Liver (tissue), 9 donors: ENCODE data around the gene TMEM255A. TPM values are rescaled to one million over a fixed set of nuclear protein-coding genes. Genes with fewer than 3 reads are reported as not detected.

Experiments used
- DNase-seq: peaks from one replicate; pipeline ENCODE4 v3.0.0-alpha.2; 2017; ENCODE audit warnings: low spot score
- H3K27ac ChIP-seq, 2 donors: one replicate each; pipeline ENCODE4 v1.7.0; 2013; ENCODE audit warnings: inconsistent platforms in 2 of 2, low read length in 2 of 2, control low read depth in 1 of 2, low read depth in 1 of 2, mild to moderate bottlenecking in 1 of 2
- H3K27me3 ChIP-seq, 4 donors: one replicate each; pipeline versions ENCODE4 v1.6.1 to v1.7.0; 2013; ENCODE audit warnings: low read length in 3 of 4, inconsistent platforms in 1 of 4, mild to moderate bottlenecking in 1 of 4, moderate library complexity in 1 of 4; ENCODE audit not compliant: control insufficient read depth in 4 of 4, insufficient read depth in 4 of 4
- H3K36me3 ChIP-seq, 4 donors: one replicate each; pipeline versions ENCODE4 v1.6.1 to v1.7.0; 2013; ENCODE audit warnings: low read length in 3 of 4, mild to moderate bottlenecking in 3 of 4, low read depth in 1 of 4, moderate library complexity in 1 of 4; ENCODE audit not compliant: control insufficient read depth in 4 of 4, insufficient read depth in 3 of 4
- H3K4me1 ChIP-seq, 4 donors: one replicate each; pipeline versions ENCODE4 v1.6.1 to v1.7.0; 2013; ENCODE audit warnings: low read length in 3 of 4, mild to moderate bottlenecking in 3 of 4, moderate library complexity in 1 of 4; ENCODE audit not compliant: control insufficient read depth in 4 of 4, insufficient read depth in 4 of 4
- H3K4me3 ChIP-seq, 3 donors: one replicate each; pipeline versions ENCODE4 v1.6.1 to v1.7.0; 2013; ENCODE audit warnings: low read length in 3 of 3, control low read depth in 1 of 3, low read depth in 1 of 3, mild to moderate bottlenecking in 1 of 3
- H3K9ac ChIP-seq, 2 donors: one replicate each; pipeline ENCODE4 v1.7.0; 2013; ENCODE audit warnings: low read length in 2 of 2, mild to moderate bottlenecking in 2 of 2, moderate library complexity in 2 of 2, control low read depth in 1 of 2, low read depth in 1 of 2
- H3K9me3 ChIP-seq, 4 donors: one replicate each; pipeline versions ENCODE4 v1.6.1 to v1.7.0; 2013; ENCODE audit warnings: low read length in 3 of 4; ENCODE audit not compliant: control insufficient read depth in 4 of 4
- ATF3 ChIP-seq: IDR thresholded peaks from 2 replicates; pipeline ENCODE4 v1.6.1; 2016; ENCODE audit warnings: antibody characterized with exemption
- EGR1 ChIP-seq, 2 donors: IDR thresholded peaks; 2 replicates each; pipeline ENCODE4 v1.6.1; 2016 to 2018; ENCODE audit warnings: antibody characterized with exemption in 2 of 2, low read depth in 2 of 2
- FOXA1 ChIP-seq: IDR thresholded peaks from 2 replicates; pipeline ENCODE4 v1.6.1; 2016; ENCODE audit warnings: antibody characterized with exemption
- FOXA2 ChIP-seq: IDR thresholded peaks from 2 replicates; pipeline ENCODE4 v1.6.1; 2016; ENCODE audit warnings: antibody characterized with exemption
- GABPA ChIP-seq, 2 donors: IDR thresholded peaks in 1 of 2; conservative IDR thresholded peaks in 1 of 2; 2 replicates each; pipeline ENCODE4 v1.6.1; 2016; ENCODE audit warnings: antibody characterized with exemption in 2 of 2, mild to moderate bottlenecking in 1 of 2, moderate library complexity in 1 of 2
- HNF4A ChIP-seq, 2 donors: conservative IDR thresholded peaks; 2 replicates each; pipeline ENCODE4 v1.6.1; 2016; ENCODE audit warnings: antibody characterized with exemption in 2 of 2, mild to moderate bottlenecking in 2 of 2
- HNF4G ChIP-seq: IDR thresholded peaks from 2 replicates; pipeline ENCODE4 v1.6.1; 2016; ENCODE audit warnings: antibody characterized with exemption
- JUND ChIP-seq, 2 donors: IDR thresholded peaks; 2 replicates each; pipeline ENCODE4 v1.6.1; 2016; ENCODE audit warnings: antibody characterized with exemption in 2 of 2
- NR2F2 ChIP-seq: IDR thresholded peaks from 2 replicates; pipeline ENCODE4 v1.6.1; 2016; ENCODE audit warnings: antibody characterized with exemption
- RAD21 ChIP-seq, 2 donors: IDR thresholded peaks; 2 replicates each; pipeline ENCODE4 v1.6.1; 2016; ENCODE audit warnings: antibody characterized with exemption in 2 of 2, mild to moderate bottlenecking in 2 of 2
- RXRA ChIP-seq, 2 donors: IDR thresholded peaks; 2 replicates each; pipeline ENCODE4 v1.6.1; 2017 to 2018; ENCODE audit warnings: antibody characterized with exemption in 2 of 2, mild to moderate bottlenecking in 1 of 2
- SP1 ChIP-seq: IDR thresholded peaks from 2 replicates; pipeline ENCODE4 v1.6.1; 2018; ENCODE audit warnings: antibody characterized with exemption, mild to moderate bottlenecking
- TAF1 ChIP-seq: conservative IDR thresholded peaks from 2 replicates; pipeline ENCODE4 v1.6.1; 2016; ENCODE audit warnings: antibody characterized with exemption, mild to moderate bottlenecking
- YY1 ChIP-seq: IDR thresholded peaks from 2 replicates; pipeline ENCODE4 v1.6.1; 2016; ENCODE audit warnings: antibody characterized with exemption, mild to moderate bottlenecking
- WGBS: extraction: QIAGEN DNeasy Blood & Tissue Kit; methylation state at CpG from one replicate; pipeline ENCODE4 v1.1.7; 2013; 5-methylcytosine and 5-hydroxymethylcytosine counted together
- polyA plus RNA-seq, 2 donors: library from polyadenylated mRNA; stranded (reverse) in 1 of 2; unstranded in 1 of 2; fragments of 200-250 nt in 1 of 2; fragments of >200 nt in 1 of 2; fragmentation: Nextera tagmentation in 1 of 2; extraction: Ambion mirVana in 1 of 2; gene quantifications; one replicate each; pipeline versions ENCODE4 v1.2.1 to v1.2.3, GENCODE V29; 2013 to 2015
- total RNA-seq, 2 donors: library from RNA; depleted of rRNA; stranded (reverse); fragments of >200 nt; gene quantifications; one replicate each; pipeline ENCODE4 v1.2.3, GENCODE V29; 2014
- TF ChIP-seq, protein P1 (sequence below): IDR thresholded peaks from 2 replicates; pipeline ENCODE4 v1.6.1; 2016; ENCODE audit warnings: antibody characterized with exemption
- TF ChIP-seq, protein P2 (sequence below): IDR thresholded peaks from 2 replicates; pipeline ENCODE4 v1.6.1; 2016; ENCODE audit warnings: antibody characterized with exemption
- TF ChIP-seq, protein P3 (sequence below): fragments of 150-350 bp; IDR thresholded peaks from 2 replicates; pipeline ENCODE4 v1.5.1; 2017; ENCODE audit warnings: improper control_type of control experiment, low read depth, low read length; ENCODE audit not compliant: missing input control
- donor health status: healthy.
- donor health status: healthy.
- donor health status: healthy.
- donor health status: healthy.
- donor health status: healthy.

TMEM255A gene
- total and polyA plus RNA-seq, 4 donors = 0.08 TPM; not detected in 3

GRCh38 chrX:120274958-120275357 is 36.3 kb downstream of the TMEM255A start:
- H3K9ac ChIP-seq = no peak overlapping the region
- H3K27ac ChIP-seq = no peak overlapping the region
- no peaks in the 10 kb centered on the region for H3K9me3 ChIP-seq
- no peak for TF ChIP-seq FOXA1
- TF ChIP-seq YY1 = no peak
- WGBS = 83% methylated on average over 2 of the region's 2 CpGs
- no peaks in the 10 kb centered on the region for H3K36me3 ChIP-seq
- DNase-seq = no peak
- no peak overlapping the region for H3K4me3 ChIP-seq
- no peaks in the 10 kb centered on the region for H3K27me3 ChIP-seq
- peaks cover 4 to 8% (median 6%) of the 10 kb centered on the region in 4 donors for H3K4me1 ChIP-seq

- H3K27ac ChIP-seq = no peak overlapping the region
- no peaks in the 10 kb centered on the region for H3K27me3 ChIP-seq
- no peaks in the 10 kb centered on the region for H3K9me3 ChIP-seq
- no peak for DNase-seq
- no peak overlapping the region for H3K9ac ChIP-seq
- H3K36me3 ChIP-seq = no peaks in the 10 kb centered on the region
- TF ChIP-seq GABPA (IDR thresholded peaks at IDR 0.05 in 1 of 2, conservative IDR thresholded peaks at IDR 0.05 in 1 of 2) (no peak), FOXA1 (no peak), FOXA2 (no peak), RAD21 (IDR thresholded peaks at IDR 0.05) (no peak), TAF1 (no peak), ATF3 (no peak)
- TF ChIP-seq, protein P1, sequence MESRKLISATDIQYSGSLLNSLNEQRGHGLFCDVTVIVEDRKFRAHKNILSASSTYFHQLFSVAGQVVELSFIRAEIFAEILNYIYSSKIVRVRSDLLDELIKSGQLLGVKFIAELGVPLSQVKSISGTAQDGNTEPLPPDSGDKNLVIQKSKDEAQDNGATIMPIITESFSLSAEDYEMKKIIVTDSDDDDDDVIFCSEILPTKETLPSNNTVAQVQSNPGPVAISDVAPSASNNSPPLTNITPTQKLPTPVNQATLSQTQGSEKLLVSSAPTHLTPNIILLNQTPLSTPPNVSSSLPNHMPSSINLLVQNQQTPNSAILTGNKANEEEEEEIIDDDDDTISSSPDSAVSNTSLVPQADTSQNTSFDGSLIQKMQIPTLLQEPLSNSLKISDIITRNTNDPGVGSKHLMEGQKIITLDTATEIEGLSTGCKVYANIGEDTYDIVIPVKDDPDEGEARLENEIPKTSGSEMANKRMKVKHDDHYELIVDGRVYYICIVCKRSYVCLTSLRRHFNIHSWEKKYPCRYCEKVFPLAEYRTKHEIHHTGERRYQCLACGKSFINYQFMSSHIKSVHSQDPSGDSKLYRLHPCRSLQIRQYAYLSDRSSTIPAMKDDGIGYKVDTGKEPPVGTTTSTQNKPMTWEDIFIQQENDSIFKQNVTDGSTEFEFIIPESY = no peak
- TF ChIP-seq, protein P2, sequence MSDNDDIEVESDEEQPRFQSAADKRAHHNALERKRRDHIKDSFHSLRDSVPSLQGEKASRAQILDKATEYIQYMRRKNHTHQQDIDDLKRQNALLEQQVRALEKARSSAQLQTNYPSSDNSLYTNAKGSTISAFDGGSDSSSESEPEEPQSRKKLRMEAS = no peak
- TF ChIP-seq, protein P3, sequence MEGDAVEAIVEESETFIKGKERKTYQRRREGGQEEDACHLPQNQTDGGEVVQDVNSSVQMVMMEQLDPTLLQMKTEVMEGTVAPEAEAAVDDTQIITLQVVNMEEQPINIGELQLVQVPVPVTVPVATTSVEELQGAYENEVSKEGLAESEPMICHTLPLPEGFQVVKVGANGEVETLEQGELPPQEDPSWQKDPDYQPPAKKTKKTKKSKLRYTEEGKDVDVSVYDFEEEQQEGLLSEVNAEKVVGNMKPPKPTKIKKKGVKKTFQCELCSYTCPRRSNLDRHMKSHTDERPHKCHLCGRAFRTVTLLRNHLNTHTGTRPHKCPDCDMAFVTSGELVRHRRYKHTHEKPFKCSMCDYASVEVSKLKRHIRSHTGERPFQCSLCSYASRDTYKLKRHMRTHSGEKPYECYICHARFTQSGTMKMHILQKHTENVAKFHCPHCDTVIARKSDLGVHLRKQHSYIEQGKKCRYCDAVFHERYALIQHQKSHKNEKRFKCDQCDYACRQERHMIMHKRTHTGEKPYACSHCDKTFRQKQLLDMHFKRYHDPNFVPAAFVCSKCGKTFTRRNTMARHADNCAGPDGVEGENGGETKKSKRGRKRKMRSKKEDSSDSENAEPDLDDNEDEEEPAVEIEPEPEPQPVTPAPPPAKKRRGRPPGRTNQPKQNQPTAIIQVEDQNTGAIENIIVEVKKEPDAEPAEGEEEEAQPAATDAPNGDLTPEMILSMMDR = no peak
- peaks cover 4 to 12% (median 8%) of the 10 kb centered on the region in 4 donors for H3K4me1 ChIP-seq
- H3K4me3 ChIP-seq = no peak overlapping the region
- WGBS = 53% methylated on average over 2 of the region's 2 CpGs
Observed at GRCh38 chrX:120274145-120274544, 37.1 kb downstream of the TMEM255A start.

DNA sequence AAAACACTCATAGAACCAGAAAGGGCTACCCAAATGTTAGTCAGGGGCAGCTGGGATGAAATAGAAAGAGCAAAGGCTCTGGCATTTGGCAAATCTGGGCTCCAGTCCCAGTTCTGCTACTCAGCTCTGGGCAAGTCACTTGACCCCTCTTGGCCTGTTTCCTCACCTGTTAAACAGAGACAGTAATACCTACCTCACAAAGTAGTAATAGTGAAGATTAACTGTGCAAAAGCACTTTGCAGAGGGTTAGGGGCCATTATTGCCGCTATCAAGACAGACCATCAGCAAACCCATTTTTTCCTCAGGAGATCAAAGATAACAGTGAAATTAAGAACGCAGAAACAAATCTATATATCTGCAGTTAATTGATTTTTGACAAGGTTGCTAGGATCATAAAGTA is 40.0 kb downstream of the TMEM255A start:
- WGBS = 65% methylated on average over 2 of the region's 2 CpGs
- Histone ChIP-seq H3K27ac (no peak overlapping the region), H3K9ac (no peak overlapping the region), H3K36me3 (no peaks in the 10 kb centered on the region), H3K4me1 (peaks cover 4 to 12% (median 8%) of the 10 kb centered on the region in 4 donors), H3K27me3 (no peaks in the 10 kb centered on the region), H3K9me3 (no peaks in the 10 kb centered on the region), H3K4me3 (no peak overlapping the region)
- TF ChIP-seq JUND (IDR thresholded peaks at IDR 0.05) = peak in 1 of 2 donors; percentile 33
- no peak for TF ChIP-seq ATF3
- peak; percentile 37 to 49 for TF ChIP-seq HNF4A (conservative IDR thresholded peaks at IDR 0.05)
- no peak for TF ChIP-seq TAF1
- TF ChIP-seq SP1 = no peak
- TF ChIP-seq RXRA (IDR thresholded peaks at IDR 0.05) = peak; percentile 25 to 36
- no peak for TF ChIP-seq EGR1 (IDR thresholded peaks at IDR 0.05; ENCODE audit: low read depth in 2 of 2)
- TF ChIP-seq RAD21 (IDR thresholded peaks at IDR 0.05) = peak in 1 of 2 donors; percentile 12
- TF ChIP-seq, protein P3 = no peak
- TF ChIP-seq NR2F2 = peak; percentile 60
- no peak for TF ChIP-seq HNF4G
- TF ChIP-seq, protein P1 = no peak
- DNase-seq = no peak
